ENCODE results near the gene LMBR1.

The LMBR1 gene

GRCh38 chr7:156733638-156734037 is 159.3 kb downstream of the LMBR1 start:
- POLR2A ChIA-PET, result no interaction called here
- H3K4me3 ChIP-seq (ENCODE audit: low read depth, low read length), result no peak overlapping the region
- TF ChIP-seq, protein P1, sequence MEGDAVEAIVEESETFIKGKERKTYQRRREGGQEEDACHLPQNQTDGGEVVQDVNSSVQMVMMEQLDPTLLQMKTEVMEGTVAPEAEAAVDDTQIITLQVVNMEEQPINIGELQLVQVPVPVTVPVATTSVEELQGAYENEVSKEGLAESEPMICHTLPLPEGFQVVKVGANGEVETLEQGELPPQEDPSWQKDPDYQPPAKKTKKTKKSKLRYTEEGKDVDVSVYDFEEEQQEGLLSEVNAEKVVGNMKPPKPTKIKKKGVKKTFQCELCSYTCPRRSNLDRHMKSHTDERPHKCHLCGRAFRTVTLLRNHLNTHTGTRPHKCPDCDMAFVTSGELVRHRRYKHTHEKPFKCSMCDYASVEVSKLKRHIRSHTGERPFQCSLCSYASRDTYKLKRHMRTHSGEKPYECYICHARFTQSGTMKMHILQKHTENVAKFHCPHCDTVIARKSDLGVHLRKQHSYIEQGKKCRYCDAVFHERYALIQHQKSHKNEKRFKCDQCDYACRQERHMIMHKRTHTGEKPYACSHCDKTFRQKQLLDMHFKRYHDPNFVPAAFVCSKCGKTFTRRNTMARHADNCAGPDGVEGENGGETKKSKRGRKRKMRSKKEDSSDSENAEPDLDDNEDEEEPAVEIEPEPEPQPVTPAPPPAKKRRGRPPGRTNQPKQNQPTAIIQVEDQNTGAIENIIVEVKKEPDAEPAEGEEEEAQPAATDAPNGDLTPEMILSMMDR (IDR thresholded peaks at IDR 0.05; ENCODE audit: insufficient read depth, low read length, missing control alignments), result no peak
- no peak for DNase-seq (ENCODE audit: low read depth, low spot score)
- CTCF ChIA-PET, result no interaction called here

DNA sequence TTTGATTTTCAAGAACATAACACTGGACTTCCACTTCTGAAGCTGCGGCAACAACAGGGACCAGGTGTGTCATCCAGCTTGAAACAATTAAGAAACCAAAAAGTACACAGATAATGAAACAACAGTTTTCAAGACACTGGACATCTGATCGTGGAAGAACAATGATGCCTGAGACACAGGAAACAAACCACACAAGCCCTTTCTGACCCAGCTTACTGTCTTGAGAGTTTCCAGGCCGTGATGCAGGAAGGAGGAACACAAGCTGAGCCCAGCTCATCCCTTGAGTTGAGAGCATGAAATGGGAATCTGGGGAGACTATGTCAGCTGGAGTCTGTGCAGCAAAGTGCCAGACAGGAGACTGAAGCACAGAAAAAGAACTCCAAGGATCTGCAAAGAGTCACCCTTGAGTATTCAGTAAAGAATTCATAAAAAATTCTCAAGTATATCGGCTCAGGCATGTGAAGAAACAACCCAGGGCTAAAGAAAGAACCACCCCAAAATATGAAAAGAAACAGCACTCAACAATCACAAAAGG is 160.8 kb downstream of the LMBR1 start:
- peak; percentile 19 for DNase-seq (ENCODE audit: low read depth, low spot score)
- CTCF ChIA-PET, result no interaction called here
- POLR2A ChIA-PET, result no interaction called here
- H3K4me3 ChIP-seq (ENCODE audit: low read depth, low read length), result no peak overlapping the region
- TF ChIP-seq, protein P1 (IDR thresholded peaks at IDR 0.05; ENCODE audit: insufficient read depth, low read length, missing control alignments), result no peak

- TF ChIP-seq, protein P1 (IDR thresholded peaks at IDR 0.05; ENCODE audit: insufficient read depth, low read length, missing control alignments), result no peak
- ChIA-PET POLR2A (no interaction called here), CTCF (no interaction called here)
- peak; percentile 46 for DNase-seq (ENCODE audit: low read depth, low spot score)
- no peak overlapping the region for H3K4me3 ChIP-seq (ENCODE audit: low read depth, low read length)
Measured at GRCh38 chr7:156731651-156732050, 161.3 kb downstream of the LMBR1 start.

- DNase-seq (ENCODE audit: low read depth, low spot score), result no peak
- TF ChIP-seq, protein P1 (IDR thresholded peaks at IDR 0.05; ENCODE audit: insufficient read depth, low read length, missing control alignments), result no peak
- ChIA-PET CTCF (no interaction called here), POLR2A (no interaction called here)
- H3K4me3 ChIP-seq (ENCODE audit: low read depth, low read length), result no peak overlapping the region
Measured at GRCh38 chr7:156725936-156726335, 167.0 kb downstream of the LMBR1 start.

GRCh38 chr7:156725073-156725472 is 167.9 kb downstream of the LMBR1 start:
- H3K4me3 ChIP-seq (ENCODE audit: low read depth, low read length), result no peak overlapping the region
- TF ChIP-seq, protein P1 (IDR thresholded peaks at IDR 0.05; ENCODE audit: insufficient read depth, low read length, missing control alignments), result no peak
- DNase-seq (ENCODE audit: low read depth, low spot score), result no peak
- ChIA-PET CTCF (interaction anchor here (1.2 kb wide), 1 partner anchor 19 kb away, joined by 3 read pairs; no protein-coding TSS in a partner anchor), POLR2A (no interaction called here)

GRCh38 chr7:156722043-156722826 is 170.7 kb downstream of the LMBR1 start:
- CTCF ChIA-PET, result no interaction called here
- POLR2A ChIA-PET, result no interaction called here
- H3K4me3 ChIP-seq (ENCODE audit: low read depth, low read length), result no peak overlapping the region
- TF ChIP-seq, protein P1 (IDR thresholded peaks at IDR 0.05; ENCODE audit: insufficient read depth, low read length, missing control alignments), result no peak
- DNase-seq (ENCODE audit: low read depth, low spot score), result no peak

Data from AG04449 (cell line).